HL-60 (cell line): ENCODE measurements around the gene ANKFY1.

ENCODE experiments used
- CTCF ChIP-seq: IDR thresholded peaks from one replicate; pipeline ENCODE4 v1.5.1; 2011; ENCODE audit warnings: low read length, control low read depth, inconsistent platforms; ENCODE audit not compliant: insufficient read depth
- POLR2AphosphoS5 ChIP-seq: IDR thresholded peaks from 2 replicates; pipeline ENCODE4 v1.6.1; 2012; ENCODE audit warnings: low read depth
- TF ChIP-seq, protein P1 (sequence below): IDR thresholded peaks from 2 replicates; pipeline ENCODE4 v1.6.1; 2012; ENCODE audit warnings: low read depth; ENCODE audit not compliant: insufficient replicate concordance

GRCh38 chr17:4143563-4144421, 120.0 kb downstream of the ANKFY1 start:
- TF ChIP-seq CTCF (no peak), POLR2AphosphoS5 (peak; percentile 65; the same call in 1 of the 2 replicates)
- TF ChIP-seq, protein P1, sequence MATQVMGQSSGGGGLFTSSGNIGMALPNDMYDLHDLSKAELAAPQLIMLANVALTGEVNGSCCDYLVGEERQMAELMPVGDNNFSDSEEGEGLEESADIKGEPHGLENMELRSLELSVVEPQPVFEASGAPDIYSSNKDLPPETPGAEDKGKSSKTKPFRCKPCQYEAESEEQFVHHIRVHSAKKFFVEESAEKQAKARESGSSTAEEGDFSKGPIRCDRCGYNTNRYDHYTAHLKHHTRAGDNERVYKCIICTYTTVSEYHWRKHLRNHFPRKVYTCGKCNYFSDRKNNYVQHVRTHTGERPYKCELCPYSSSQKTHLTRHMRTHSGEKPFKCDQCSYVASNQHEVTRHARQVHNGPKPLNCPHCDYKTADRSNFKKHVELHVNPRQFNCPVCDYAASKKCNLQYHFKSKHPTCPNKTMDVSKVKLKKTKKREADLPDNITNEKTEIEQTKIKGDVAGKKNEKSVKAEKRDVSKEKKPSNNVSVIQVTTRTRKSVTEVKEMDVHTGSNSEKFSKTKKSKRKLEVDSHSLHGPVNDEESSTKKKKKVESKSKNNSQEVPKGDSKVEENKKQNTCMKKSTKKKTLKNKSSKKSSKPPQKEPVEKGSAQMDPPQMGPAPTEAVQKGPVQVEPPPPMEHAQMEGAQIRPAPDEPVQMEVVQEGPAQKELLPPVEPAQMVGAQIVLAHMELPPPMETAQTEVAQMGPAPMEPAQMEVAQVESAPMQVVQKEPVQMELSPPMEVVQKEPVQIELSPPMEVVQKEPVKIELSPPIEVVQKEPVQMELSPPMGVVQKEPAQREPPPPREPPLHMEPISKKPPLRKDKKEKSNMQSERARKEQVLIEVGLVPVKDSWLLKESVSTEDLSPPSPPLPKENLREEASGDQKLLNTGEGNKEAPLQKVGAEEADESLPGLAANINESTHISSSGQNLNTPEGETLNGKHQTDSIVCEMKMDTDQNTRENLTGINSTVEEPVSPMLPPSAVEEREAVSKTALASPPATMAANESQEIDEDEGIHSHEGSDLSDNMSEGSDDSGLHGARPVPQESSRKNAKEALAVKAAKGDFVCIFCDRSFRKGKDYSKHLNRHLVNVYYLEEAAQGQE, result no peak
